ENCODE data around the gene TGM3. TPM values are rescaled to one million over a fixed set of nuclear protein-coding genes. Genes with fewer than 3 reads are reported as not detected.
A peak's percentile ranks its signal among the peaks of the same experiment; 100 is the strongest.

The TGM3 gene
- total RNA-seq, 1 donor from 2014 or later, result 0.32 TPM

DNA sequence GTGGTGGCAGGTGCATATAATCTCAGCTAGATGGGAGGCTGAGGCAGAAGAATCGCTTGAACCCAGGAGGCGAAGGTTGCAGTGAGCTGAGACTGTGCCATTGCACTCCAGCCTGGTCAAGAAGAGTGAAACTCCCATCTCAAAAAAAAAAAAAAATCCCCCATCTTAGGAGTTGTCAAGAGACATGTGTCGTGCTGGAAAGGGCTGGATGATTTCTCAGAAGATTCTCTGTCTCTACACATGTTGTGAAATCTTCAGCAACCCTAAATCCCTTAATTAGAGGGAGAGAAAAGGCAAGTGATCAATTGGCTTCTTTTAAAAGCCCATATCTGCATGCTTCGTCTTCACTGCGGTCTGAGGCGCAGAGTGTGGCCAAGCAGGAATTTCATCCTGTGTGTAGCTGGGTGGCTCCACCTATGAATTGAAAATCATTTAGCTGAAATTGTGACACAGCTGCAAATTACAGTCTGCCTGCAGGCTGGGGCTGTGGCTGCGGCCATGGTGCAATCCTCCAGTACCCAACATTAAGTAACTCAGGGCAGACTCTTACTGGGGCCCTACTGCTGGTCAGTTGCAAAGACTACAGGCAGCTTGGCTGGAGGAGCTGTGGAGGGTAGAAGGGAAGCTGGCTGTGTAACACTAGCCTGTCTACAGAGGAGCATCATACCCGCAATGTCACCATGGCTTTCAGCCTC is 3.2 kb upstream of the TGM3 start:
- H3K36me3 ChIP-seq, result no peaks in the 10 kb centered on the region
- H3K27ac ChIP-seq, result no peak overlapping the region
- H3K4me3 ChIP-seq, result no peak overlapping the region
- no peaks in the 10 kb centered on the region for H3K27me3 ChIP-seq (ENCODE audit: low read depth)
- intact Hi-C loops (cut with DNase I), result no loop called here
- TF ChIP-seq, protein P1, sequence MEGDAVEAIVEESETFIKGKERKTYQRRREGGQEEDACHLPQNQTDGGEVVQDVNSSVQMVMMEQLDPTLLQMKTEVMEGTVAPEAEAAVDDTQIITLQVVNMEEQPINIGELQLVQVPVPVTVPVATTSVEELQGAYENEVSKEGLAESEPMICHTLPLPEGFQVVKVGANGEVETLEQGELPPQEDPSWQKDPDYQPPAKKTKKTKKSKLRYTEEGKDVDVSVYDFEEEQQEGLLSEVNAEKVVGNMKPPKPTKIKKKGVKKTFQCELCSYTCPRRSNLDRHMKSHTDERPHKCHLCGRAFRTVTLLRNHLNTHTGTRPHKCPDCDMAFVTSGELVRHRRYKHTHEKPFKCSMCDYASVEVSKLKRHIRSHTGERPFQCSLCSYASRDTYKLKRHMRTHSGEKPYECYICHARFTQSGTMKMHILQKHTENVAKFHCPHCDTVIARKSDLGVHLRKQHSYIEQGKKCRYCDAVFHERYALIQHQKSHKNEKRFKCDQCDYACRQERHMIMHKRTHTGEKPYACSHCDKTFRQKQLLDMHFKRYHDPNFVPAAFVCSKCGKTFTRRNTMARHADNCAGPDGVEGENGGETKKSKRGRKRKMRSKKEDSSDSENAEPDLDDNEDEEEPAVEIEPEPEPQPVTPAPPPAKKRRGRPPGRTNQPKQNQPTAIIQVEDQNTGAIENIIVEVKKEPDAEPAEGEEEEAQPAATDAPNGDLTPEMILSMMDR (IDR thresholded peaks at IDR 0.05), result no peak
- peaks cover 3% of the 10 kb centered on the region for H3K4me1 ChIP-seq
- DNase-seq, result peak; percentile 81
- peak; percentile 82 to 91 for ATAC-seq
- H3K9me3 ChIP-seq, result no peaks in the 10 kb centered on the region

DNA sequence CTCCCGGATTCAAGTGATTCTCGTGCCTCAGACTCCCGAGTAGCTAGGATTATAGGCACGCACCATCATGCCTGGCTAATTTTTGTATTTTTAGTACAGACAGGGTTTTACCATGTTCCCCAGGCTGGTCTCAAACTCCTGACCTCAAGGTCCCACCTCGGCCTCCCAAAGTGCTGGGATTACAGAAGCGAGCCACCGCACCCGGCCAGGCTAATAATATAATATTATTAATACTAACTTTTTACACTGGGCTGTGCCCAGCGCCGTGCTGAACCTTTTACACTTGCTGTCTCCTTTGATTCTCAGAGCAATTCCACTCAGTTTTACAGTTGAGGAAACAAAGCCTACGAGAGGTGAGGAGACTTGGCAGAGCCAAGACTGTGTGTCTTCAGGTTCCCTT is 2.3 kb upstream of the TGM3 start:
- intact Hi-C loops (cut with DNase I), result no loop called here
- H3K4me1 ChIP-seq, result peaks cover 3% of the 10 kb centered on the region
- H3K36me3 ChIP-seq, result no peaks in the 10 kb centered on the region
- no peaks in the 10 kb centered on the region for H3K27me3 ChIP-seq (ENCODE audit: low read depth)
- ATAC-seq (no peak), DNase-seq (no peak)
- TF ChIP-seq, protein P1 (IDR thresholded peaks at IDR 0.05), result no peak
- no peaks in the 10 kb centered on the region for H3K9me3 ChIP-seq
- no peak overlapping the region for H3K4me3 ChIP-seq
- no peak overlapping the region for H3K27ac ChIP-seq

DNA sequence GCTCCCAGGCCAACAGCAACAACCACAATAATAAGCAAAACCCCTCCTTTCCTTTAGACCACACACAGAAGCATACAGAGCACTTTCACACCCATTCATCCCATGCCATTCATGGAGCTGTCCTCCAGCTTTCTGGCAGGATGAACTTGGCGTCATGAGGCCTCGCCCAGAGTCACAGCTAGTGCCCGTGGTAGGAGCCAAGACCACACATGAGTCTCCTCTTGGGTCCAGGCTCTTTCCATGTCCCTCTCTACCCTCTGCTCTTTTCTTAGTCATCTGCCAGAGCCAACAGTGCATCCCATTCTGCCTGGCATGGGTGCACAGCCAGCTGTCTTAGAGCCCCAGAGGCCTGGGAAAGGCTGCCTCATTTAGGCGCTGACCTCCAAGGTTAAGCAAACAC is 1.8 kb upstream of the TGM3 start:
- Histone ChIP-seq H3K27ac (no peak overlapping the region), H3K9me3 (no peaks in the 10 kb centered on the region), H3K36me3 (no peaks in the 10 kb centered on the region), H3K4me1 (peaks cover 3% of the 10 kb centered on the region), H3K4me3 (no peak overlapping the region), H3K27me3 (ENCODE audit: low read depth) (no peaks in the 10 kb centered on the region)
- intact Hi-C loops (cut with DNase I), result no loop called here
- DNase-seq (no peak), ATAC-seq (no peak)
- TF ChIP-seq, protein P1 (IDR thresholded peaks at IDR 0.05), result no peak

DNA sequence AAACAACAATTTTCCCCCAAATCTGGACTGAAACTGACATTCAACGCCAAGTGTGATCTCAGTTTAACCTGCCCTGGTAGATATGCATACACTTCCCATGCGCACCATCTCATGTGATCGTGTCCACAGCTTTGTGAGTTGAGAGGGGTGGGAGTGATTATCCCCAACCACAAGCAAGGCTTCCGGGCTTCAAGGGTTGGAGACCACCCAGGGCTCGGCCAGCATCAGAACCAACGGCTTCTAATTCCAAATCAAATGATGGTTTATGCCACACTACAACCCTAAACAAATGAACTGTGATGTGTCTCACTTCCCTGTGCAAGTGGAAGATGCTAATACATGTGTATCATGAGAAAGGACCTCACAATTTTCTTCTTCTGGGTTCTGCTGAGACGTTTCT is 515 bp upstream of the TGM3 start:
- no peak overlapping the region for H3K27ac ChIP-seq
- TF ChIP-seq, protein P1 (IDR thresholded peaks at IDR 0.05), result no peak
- no peak for ATAC-seq
- H3K36me3 ChIP-seq, result no peaks in the 10 kb centered on the region
- H3K4me1 ChIP-seq, result no peaks in the 10 kb centered on the region
- no peak for DNase-seq
- H3K4me3 ChIP-seq, result no peak overlapping the region
- no peaks in the 10 kb centered on the region for H3K9me3 ChIP-seq
- no peaks in the 10 kb centered on the region for H3K27me3 ChIP-seq (ENCODE audit: low read depth)
- intact Hi-C loops (cut with DNase I), result no loop called here

DNA sequence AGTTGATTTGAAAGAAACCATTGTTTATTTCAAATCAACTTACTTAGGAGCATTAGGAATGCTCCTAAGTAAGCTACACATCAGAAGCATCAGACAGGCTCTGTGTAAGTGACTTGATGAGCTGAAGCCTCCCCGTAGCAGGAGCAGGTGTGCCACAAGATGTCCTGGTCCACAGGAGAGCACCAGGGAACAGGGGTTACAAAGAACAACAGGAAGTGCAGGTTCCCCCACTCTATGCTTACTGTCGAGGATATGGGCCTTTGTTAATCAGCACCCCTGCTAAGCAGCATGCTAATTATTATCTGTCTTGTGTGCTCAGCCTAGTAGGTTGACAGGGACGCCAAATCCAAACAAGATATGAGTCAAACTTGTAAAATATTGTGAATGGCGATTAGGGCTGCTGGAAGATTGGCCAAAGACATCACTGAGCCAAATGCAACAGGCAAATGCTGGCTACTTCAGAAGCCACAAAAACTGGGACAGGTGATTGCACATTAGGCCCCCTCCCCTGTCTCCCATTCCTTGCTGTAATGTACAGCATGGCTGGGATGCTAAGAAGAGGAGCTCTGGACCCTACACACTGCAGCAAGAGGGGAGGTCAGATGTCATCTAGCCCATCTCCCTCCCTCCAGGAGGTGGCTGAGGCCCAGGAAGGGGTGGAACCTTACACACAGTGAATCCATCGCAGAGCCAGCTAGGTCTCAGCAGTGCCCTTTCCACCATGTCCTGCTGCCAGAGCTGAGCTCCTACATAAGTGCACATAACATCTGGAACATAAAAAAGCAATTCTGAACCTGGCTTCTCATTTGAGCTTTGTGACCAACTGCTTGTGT is 939 bp downstream of the TGM3 start:
- no peaks in the 10 kb centered on the region for H3K4me1 ChIP-seq
- H3K27ac ChIP-seq, result no peak overlapping the region
- ATAC-seq (no peak), DNase-seq (no peak)
- H3K4me3 ChIP-seq, result no peak overlapping the region
- TF ChIP-seq, protein P1 (IDR thresholded peaks at IDR 0.05), result no peak
- no peaks in the 10 kb centered on the region for H3K9me3 ChIP-seq
- H3K36me3 ChIP-seq, result no peaks in the 10 kb centered on the region
- H3K27me3 ChIP-seq (ENCODE audit: low read depth), result no peaks in the 10 kb centered on the region
- intact Hi-C loops (cut with DNase I), result no loop called here

Data from lower lobe of right lung (tissue), 2 donors.